ENCODE results near the gene CD44. TPM values are rescaled to one million over a fixed set of nuclear protein-coding genes. Genes with fewer than 3 reads are reported as not detected.
A peak's percentile ranks its signal among the peaks of the same experiment; 100 is the strongest.

Gene CD44
- polyA plus RNA-seq, 1 donor: 31.1 TPM

DNA sequence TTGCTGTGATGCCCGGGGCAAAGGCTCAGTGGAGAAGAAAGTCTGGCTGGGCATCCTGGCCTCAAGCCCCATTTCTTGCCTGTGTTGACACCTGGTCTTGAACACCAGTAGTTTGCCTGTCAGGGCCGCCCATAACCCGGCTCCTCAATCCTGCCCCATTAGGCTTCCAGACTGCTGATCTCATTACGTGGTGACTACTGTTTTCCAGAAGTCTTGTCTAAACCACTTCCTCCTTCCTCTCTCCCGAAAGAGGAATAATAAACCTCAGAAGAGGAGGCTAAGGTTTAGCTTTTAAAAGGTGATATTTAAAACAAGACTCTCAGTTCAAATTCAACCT, 97.7 kb downstream of the CD44 start:
- WGBS (ENCODE audit: insufficient coverage, low lambda C conversion rate): no CpG with 5 or more reads among the region's 5 CpGs

DNA sequence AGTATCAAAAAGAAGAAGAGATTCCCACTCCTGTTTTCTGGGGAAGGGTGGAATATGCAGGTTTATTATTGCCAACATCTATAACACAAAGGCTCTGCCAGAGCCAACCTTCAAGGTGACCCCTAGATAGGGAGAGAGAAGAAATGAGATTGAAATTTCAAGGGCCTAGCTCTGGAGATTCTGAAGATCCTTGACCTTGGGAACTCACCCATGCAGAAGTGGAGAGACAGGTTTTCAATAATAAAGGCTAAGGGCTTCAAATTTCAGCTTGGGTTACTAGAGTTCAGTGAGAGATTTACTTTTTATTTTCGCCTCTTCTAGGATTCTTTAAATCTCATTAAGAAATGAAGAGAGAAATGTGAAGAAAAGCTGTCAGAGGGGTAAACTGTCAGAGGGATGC, 98.4 kb downstream of the CD44 start:
- Histone ChIP-seq H3K27me3 (ENCODE audit: control insufficient read depth, insufficient read depth, low read length) (no peaks in the 10 kb centered on the region), H3K9me3 (ENCODE audit: control insufficient read depth, low read depth, low read length) (no peaks in the 10 kb centered on the region), H3K27ac (ENCODE audit: low read length) (no peak overlapping the region), H3K4me1 (ENCODE audit: control insufficient read depth, insufficient read depth, low read length) (no peaks in the 10 kb centered on the region), H3K4me3 (ENCODE audit: low read length) (no peak overlapping the region), H3K36me3 (ENCODE audit: control insufficient read depth, insufficient read depth, low read length) (no peaks in the 10 kb centered on the region)
- no peak for DNase-seq
- WGBS (ENCODE audit: insufficient coverage, low lambda C conversion rate): 60% methylated on average over 1 of the region's 1 CpG

More for the DNA sequence above, 97.7 kb downstream of the CD44 start:
- no peak for DNase-seq
- H3K27ac ChIP-seq (ENCODE audit: low read length): no peak overlapping the region
- no peak overlapping the region for H3K4me3 ChIP-seq (ENCODE audit: low read length)
- H3K36me3 ChIP-seq (ENCODE audit: control insufficient read depth, insufficient read depth, low read length): no peaks in the 10 kb centered on the region
- H3K9me3 ChIP-seq (ENCODE audit: control insufficient read depth, low read depth, low read length): no peaks in the 10 kb centered on the region
- no peaks in the 10 kb centered on the region for H3K4me1 ChIP-seq (ENCODE audit: control insufficient read depth, insufficient read depth, low read length)
- H3K27me3 ChIP-seq (ENCODE audit: control insufficient read depth, insufficient read depth, low read length): no peaks in the 10 kb centered on the region

- peak; percentile 17 to 20 for DNase-seq
- no peaks in the 10 kb centered on the region for H3K4me1 ChIP-seq (ENCODE audit: control insufficient read depth, insufficient read depth, low read length)
- WGBS (ENCODE audit: insufficient coverage, low lambda C conversion rate): 87% methylated on average over 5 of the region's 15 CpGs
Observed at GRCh38 chr11:35237860-35238715, 99.1 kb downstream of the CD44 start.

DNA sequence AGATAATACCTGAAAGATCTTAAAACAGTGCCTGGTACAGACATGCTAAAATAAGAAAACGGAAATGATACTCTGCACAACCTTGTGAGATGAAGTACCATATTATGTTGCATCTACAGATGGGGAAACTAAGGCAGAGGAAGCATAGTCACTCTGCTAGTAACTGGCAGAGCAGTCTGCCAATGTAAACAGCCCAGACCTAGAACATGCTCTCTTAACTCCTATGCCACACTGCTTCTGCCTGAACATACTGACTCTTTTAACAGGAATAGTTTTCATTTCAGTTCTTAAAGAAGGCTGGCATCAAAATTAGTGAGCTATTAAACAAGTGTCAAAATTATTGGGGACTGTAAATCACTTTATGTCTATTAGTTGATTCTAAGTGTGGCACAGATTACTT, 99.9 kb downstream of the CD44 start:
- H3K4me1 ChIP-seq (ENCODE audit: control insufficient read depth, insufficient read depth, low read length): no peaks in the 10 kb centered on the region
- no peaks in the 10 kb centered on the region for H3K27me3 ChIP-seq (ENCODE audit: control insufficient read depth, insufficient read depth, low read length)
- no peak overlapping the region for H3K27ac ChIP-seq (ENCODE audit: low read length)
- H3K36me3 ChIP-seq (ENCODE audit: control insufficient read depth, insufficient read depth, low read length): no peaks in the 10 kb centered on the region
- H3K4me3 ChIP-seq (ENCODE audit: low read length): no peak overlapping the region
- whole genome bisulfite sequencing (ENCODE audit: insufficient coverage, low lambda C conversion rate): 100% methylated on average over 1 of the region's 1 CpG
- H3K9me3 ChIP-seq (ENCODE audit: control insufficient read depth, low read depth, low read length): no peaks in the 10 kb centered on the region
- DNase-seq: no peak

More at GRCh38 chr11:35237860-35238715, 99.1 kb downstream of the CD44 start:
- Histone ChIP-seq H3K36me3 (ENCODE audit: control insufficient read depth, insufficient read depth, low read length) (no peaks in the 10 kb centered on the region), H3K4me3 (ENCODE audit: low read length) (no peak overlapping the region), H3K27ac (ENCODE audit: low read length) (no peak overlapping the region), H3K9me3 (ENCODE audit: control insufficient read depth, low read depth, low read length) (no peaks in the 10 kb centered on the region), H3K27me3 (ENCODE audit: control insufficient read depth, insufficient read depth, low read length) (no peaks in the 10 kb centered on the region)

- Histone ChIP-seq H3K4me3 (ENCODE audit: low read length) (no peak overlapping the region), H3K27me3 (ENCODE audit: control insufficient read depth, insufficient read depth, low read length) (no peaks in the 10 kb centered on the region), H3K4me1 (ENCODE audit: control insufficient read depth, insufficient read depth, low read length) (no peaks in the 10 kb centered on the region), H3K9me3 (ENCODE audit: control insufficient read depth, low read depth, low read length) (no peaks in the 10 kb centered on the region), H3K36me3 (ENCODE audit: control insufficient read depth, insufficient read depth, low read length) (no peaks in the 10 kb centered on the region), H3K27ac (ENCODE audit: low read length) (no peak overlapping the region)
- WGBS (ENCODE audit: insufficient coverage, low lambda C conversion rate): 17% methylated on average over 1 of the region's 4 CpGs
- no peak for DNase-seq
Observed at GRCh38 chr11:35239471-35240075, 100.6 kb downstream of the CD44 start.

GRCh38 chr11:35241083-35241482, 102.1 kb downstream of the CD44 start:
- no peak overlapping the region for H3K27ac ChIP-seq (ENCODE audit: low read length)
- no peaks in the 10 kb centered on the region for H3K27me3 ChIP-seq (ENCODE audit: control insufficient read depth, insufficient read depth, low read length)
- no CpG with 5 or more reads among the region's 1 CpG for WGBS (ENCODE audit: insufficient coverage, low lambda C conversion rate)
- H3K4me3 ChIP-seq (ENCODE audit: low read length): no peak overlapping the region
- no peaks in the 10 kb centered on the region for H3K4me1 ChIP-seq (ENCODE audit: control insufficient read depth, insufficient read depth, low read length)
- H3K9me3 ChIP-seq (ENCODE audit: control insufficient read depth, low read depth, low read length): no peaks in the 10 kb centered on the region
- DNase-seq: no peak
- no peaks in the 10 kb centered on the region for H3K36me3 ChIP-seq (ENCODE audit: control insufficient read depth, insufficient read depth, low read length)

- no CpG with 5 or more reads among the region's 1 CpG for WGBS (ENCODE audit: insufficient coverage, low lambda C conversion rate)
Observed at GRCh38 chr11:35241531-35241930, 102.6 kb downstream of the CD44 start.

GRCh38 chr11:35242412-35243242, 103.7 kb downstream of the CD44 start:
- H3K27ac ChIP-seq (ENCODE audit: low read length): no peak overlapping the region
- no peak overlapping the region for H3K4me3 ChIP-seq (ENCODE audit: low read length)
- no peaks in the 10 kb centered on the region for H3K9me3 ChIP-seq (ENCODE audit: control insufficient read depth, low read depth, low read length)
- H3K36me3 ChIP-seq (ENCODE audit: control insufficient read depth, insufficient read depth, low read length): no peaks in the 10 kb centered on the region
- WGBS (ENCODE audit: insufficient coverage, low lambda C conversion rate): 100% methylated on average over 3 of the region's 3 CpGs
- no peaks in the 10 kb centered on the region for H3K27me3 ChIP-seq (ENCODE audit: control insufficient read depth, insufficient read depth, low read length)
- H3K4me1 ChIP-seq (ENCODE audit: control insufficient read depth, insufficient read depth, low read length): no peaks in the 10 kb centered on the region
- DNase-seq: no peak

More at GRCh38 chr11:35241531-35241930, 102.6 kb downstream of the CD44 start:
- Histone ChIP-seq H3K9me3 (ENCODE audit: control insufficient read depth, low read depth, low read length) (no peaks in the 10 kb centered on the region), H3K27me3 (ENCODE audit: control insufficient read depth, insufficient read depth, low read length) (no peaks in the 10 kb centered on the region), H3K4me3 (ENCODE audit: low read length) (no peak overlapping the region), H3K27ac (ENCODE audit: low read length) (no peak overlapping the region), H3K36me3 (ENCODE audit: control insufficient read depth, insufficient read depth, low read length) (no peaks in the 10 kb centered on the region), H3K4me1 (ENCODE audit: control insufficient read depth, insufficient read depth, low read length) (no peaks in the 10 kb centered on the region)
- no peak for DNase-seq

- no peak for DNase-seq
- H3K36me3 ChIP-seq (ENCODE audit: control insufficient read depth, insufficient read depth, low read length): no peaks in the 10 kb centered on the region
- no peaks in the 10 kb centered on the region for H3K27me3 ChIP-seq (ENCODE audit: control insufficient read depth, insufficient read depth, low read length)
- H3K9me3 ChIP-seq (ENCODE audit: control insufficient read depth, low read depth, low read length): no peaks in the 10 kb centered on the region
- no CpG with 5 or more reads among the region's 2 CpGs for WGBS (ENCODE audit: insufficient coverage, low lambda C conversion rate)
- H3K27ac ChIP-seq (ENCODE audit: low read length): no peak overlapping the region
- no peak overlapping the region for H3K4me3 ChIP-seq (ENCODE audit: low read length)
- H3K4me1 ChIP-seq (ENCODE audit: control insufficient read depth, insufficient read depth, low read length): no peaks in the 10 kb centered on the region
Observed at GRCh38 chr11:35243774-35244173, 104.8 kb downstream of the CD44 start.

DNA sequence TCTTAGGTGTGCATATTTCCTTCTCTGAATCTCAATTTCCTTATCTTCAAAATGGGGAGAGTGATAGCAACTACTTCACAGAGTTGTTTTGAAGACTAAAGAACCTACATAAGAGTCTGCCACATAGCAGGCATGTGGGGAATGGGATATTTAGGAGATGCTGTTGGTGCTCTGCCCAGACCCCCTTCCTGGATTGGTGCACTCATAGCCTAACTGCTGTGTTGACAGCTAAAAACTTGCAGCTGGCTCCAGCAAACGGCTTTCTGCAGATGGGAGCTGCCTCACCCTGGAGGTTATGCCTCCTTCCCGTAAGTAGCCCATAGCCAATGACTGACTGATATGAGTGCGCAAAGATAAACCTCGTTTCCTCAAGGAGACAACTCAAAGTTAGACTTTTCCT, 106.1 kb downstream of the CD44 start:
- H3K4me3 ChIP-seq (ENCODE audit: low read length): no peak overlapping the region
- no peaks in the 10 kb centered on the region for H3K27me3 ChIP-seq (ENCODE audit: control insufficient read depth, insufficient read depth, low read length)
- no CpG with 5 or more reads among the region's 4 CpGs for WGBS (ENCODE audit: insufficient coverage, low lambda C conversion rate)
- H3K27ac ChIP-seq (ENCODE audit: low read length): no peak overlapping the region
- no peaks in the 10 kb centered on the region for H3K36me3 ChIP-seq (ENCODE audit: control insufficient read depth, insufficient read depth, low read length)
- DNase-seq: no peak
- no peaks in the 10 kb centered on the region for H3K9me3 ChIP-seq (ENCODE audit: control insufficient read depth, low read depth, low read length)
- no peaks in the 10 kb centered on the region for H3K4me1 ChIP-seq (ENCODE audit: control insufficient read depth, insufficient read depth, low read length)
